Mucosa of rectum (tissue), 2 donors: ENCODE measurements around the gene UNC13D.
A peak's percentile ranks its signal among the peaks of the same experiment; 100 is the strongest.
"Not testable (repeated sequence)": the region's sequence is repeated elsewhere in the genome, so short reads cannot be mapped to it uniquely, and the experiment has no call there.

ENCODE experiments used
- H3K27ac ChIP-seq, 2 donors: one replicate each; pipeline ENCODE4 v1.7.0; 2013; ENCODE audit warnings: inconsistent platforms in 2 of 2, low read depth in 2 of 2, low read length in 2 of 2
- H3K27me3 ChIP-seq, 2 donors: one replicate each; pipeline ENCODE4 v1.7.0; 2013; ENCODE audit warnings: low read length in 2 of 2; ENCODE audit not compliant: control insufficient read depth in 2 of 2, insufficient read depth in 2 of 2
- H3K36me3 ChIP-seq, 2 donors: one replicate each; pipeline ENCODE4 v1.7.0; 2013; ENCODE audit warnings: low read length in 2 of 2; ENCODE audit not compliant: control insufficient read depth in 2 of 2, insufficient read depth in 2 of 2
- H3K4me1 ChIP-seq, 2 donors: one replicate each; pipeline ENCODE4 v1.7.0; 2013; ENCODE audit warnings: low read length in 2 of 2, mild to moderate bottlenecking in 1 of 2; ENCODE audit not compliant: control insufficient read depth in 2 of 2, insufficient read depth in 2 of 2
- H3K4me3 ChIP-seq, 2 donors: one replicate each; pipeline ENCODE4 v1.7.0; 2013; ENCODE audit warnings: low read length in 2 of 2
- H3K9ac ChIP-seq, 2 donors: one replicate each; pipeline ENCODE4 v1.7.0; 2013; ENCODE audit warnings: low read length in 2 of 2, low read depth in 1 of 2, mild to moderate bottlenecking in 1 of 2
- H3K9me3 ChIP-seq, 2 donors: one replicate each; pipeline ENCODE4 v1.7.0; 2013; ENCODE audit warnings: low read length in 2 of 2; ENCODE audit not compliant: control insufficient read depth in 2 of 2
- donor health status: healthy.
- donor health status: Normal muscosa, but diverticular disease.

UNC13D gene

DNA sequence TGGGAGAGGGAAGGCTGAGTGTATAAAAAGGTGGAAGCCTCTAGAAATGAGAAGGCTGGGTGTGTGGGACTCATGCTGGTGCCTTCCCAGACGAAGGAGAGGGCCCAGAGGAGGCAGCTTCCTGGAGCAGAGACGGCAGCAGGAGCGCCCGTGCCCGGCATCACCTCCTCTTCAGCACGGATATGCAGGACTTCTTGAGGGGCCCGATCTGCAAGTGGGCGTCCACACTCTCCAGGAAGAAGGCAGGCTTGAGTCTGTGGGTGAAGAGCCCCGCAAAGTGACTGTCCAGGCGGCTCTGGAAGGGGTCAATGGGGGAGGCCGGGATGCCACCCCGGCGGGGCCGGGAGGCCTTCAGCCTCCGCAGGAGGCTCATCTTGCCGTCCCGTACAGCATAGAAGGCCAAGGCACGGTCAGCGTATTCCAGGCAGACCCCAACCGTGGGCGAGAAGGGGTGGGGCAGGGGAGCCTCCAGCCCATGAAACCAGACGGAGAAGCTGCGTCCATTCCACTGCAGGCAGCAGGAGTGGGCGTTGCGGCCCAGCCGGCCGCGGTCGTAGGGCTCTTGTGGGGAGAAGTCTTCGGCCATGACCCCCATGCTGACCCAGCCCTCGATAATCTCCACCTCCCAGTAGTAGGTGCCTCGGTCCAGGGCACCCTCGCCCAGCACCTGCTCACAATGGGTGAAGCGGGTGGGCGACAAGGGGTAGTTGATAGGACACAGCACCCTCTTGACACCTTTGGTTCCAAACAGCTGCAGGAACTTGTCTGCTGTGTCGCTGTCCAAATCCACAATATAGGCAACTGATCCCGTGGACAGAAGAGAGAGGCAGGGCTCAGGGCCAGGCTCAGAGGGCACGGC lies 30.3 kb upstream of the UNC13D start:
- peaks cover 41 to 46% of the 10 kb centered on the region in 2 donors for H3K4me1 ChIP-seq
- no peak overlapping the region for H3K4me3 ChIP-seq
- no peaks in the 10 kb centered on the region for H3K27me3 ChIP-seq
- H3K9me3 ChIP-seq = no peaks in the 10 kb centered on the region
- no peak overlapping the region for H3K9ac ChIP-seq
- H3K36me3 ChIP-seq = peaks cover 5 to 7% of the 10 kb centered on the region in 2 donors
- peak overlapping the region; percentile 95 to 97 for H3K27ac ChIP-seq

DNA sequence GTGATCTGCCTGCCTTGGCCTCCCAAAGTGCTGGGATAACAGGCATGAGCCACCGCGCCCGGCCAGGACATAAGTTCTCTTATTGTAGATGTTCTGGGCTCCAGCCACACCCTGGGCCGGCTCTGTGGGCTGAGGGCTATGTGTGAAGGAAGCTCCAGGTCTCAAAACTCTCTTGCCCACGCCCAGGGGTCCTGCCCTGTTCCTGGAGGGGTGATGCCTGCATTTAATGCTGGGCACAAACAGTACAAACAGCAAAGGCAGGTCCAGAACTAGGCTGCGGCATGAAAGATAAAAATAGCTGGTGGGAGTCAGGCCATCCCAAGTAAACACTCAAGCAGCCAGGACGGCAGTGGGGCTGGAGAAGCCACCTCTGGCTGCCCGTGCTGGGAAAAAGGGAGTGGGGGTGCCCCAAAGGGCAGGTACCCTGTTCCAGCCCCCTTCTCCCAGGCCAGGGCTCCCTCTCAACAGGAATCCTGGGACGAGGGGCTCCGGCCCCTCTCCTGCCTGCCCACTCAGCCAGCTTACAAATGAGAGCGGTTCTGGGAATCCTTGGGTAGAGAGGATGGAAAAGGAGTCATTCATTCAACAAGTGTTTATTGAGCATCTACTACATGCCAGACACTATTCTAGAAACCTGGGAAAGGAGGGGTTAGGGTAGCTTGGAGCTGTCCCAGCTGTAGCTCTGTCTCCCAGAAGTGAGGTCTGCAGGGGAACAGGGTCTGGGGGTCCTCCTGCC lies 29.6 kb upstream of the UNC13D start:
- Histone ChIP-seq H3K4me1 (peaks cover 42 to 52% of the 10 kb centered on the region in 2 donors), H3K4me3 (no peak overlapping the region), H3K9me3 (no peaks in the 10 kb centered on the region), H3K9ac (peak overlapping the region in 1 of 2 donors; percentile 60), H3K27me3 (no peaks in the 10 kb centered on the region), H3K36me3 (peaks cover 5 to 7% of the 10 kb centered on the region in 2 donors), H3K27ac (peak overlapping the region; percentile 89 to 90)

- Histone ChIP-seq H3K9ac (peak overlapping the region; percentile 56 to 60), H3K9me3 (no peaks in the 10 kb centered on the region), H3K4me1 (peaks cover 42 to 52% of the 10 kb centered on the region in 2 donors), H3K27me3 (no peaks in the 10 kb centered on the region), H3K36me3 (peaks cover 5 to 7% of the 10 kb centered on the region in 2 donors), H3K4me3 (no peak overlapping the region), H3K27ac (peak overlapping the region; percentile 89 to 90)
These were observed 28.5 kb upstream of the UNC13D start for GRCh38 chr17:75872434-75873351.

DNA sequence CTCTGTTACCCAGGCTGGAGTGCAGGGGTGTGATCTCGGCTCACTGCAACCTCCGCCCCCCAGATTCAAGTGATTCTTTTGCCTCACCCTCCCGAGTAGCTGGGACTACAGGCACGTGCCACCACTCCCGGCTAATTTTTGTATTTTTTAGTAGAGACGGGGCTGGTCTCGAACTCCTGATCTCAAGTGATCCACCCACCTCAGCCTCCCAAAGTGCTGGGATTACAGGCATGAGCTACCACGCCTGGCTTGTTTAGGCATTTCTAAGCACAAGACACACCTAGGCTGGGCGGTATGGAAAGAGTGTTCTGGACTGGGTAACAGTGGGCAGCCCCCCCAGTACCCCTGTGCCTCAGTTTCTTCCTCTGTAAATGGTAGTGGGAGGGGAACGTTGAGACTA lies 26.0 kb upstream of the UNC13D start:
- not testable (repeated sequence) for H3K36me3 ChIP-seq, H3K9ac ChIP-seq, H3K4me3 ChIP-seq, H3K9me3 ChIP-seq, H3K27me3 ChIP-seq
- peak overlapping the region; percentile 78 to 79 for H3K27ac ChIP-seq
- H3K4me1 ChIP-seq = peaks cover 20 to 32% of the 10 kb centered on the region in 2 donors

DNA sequence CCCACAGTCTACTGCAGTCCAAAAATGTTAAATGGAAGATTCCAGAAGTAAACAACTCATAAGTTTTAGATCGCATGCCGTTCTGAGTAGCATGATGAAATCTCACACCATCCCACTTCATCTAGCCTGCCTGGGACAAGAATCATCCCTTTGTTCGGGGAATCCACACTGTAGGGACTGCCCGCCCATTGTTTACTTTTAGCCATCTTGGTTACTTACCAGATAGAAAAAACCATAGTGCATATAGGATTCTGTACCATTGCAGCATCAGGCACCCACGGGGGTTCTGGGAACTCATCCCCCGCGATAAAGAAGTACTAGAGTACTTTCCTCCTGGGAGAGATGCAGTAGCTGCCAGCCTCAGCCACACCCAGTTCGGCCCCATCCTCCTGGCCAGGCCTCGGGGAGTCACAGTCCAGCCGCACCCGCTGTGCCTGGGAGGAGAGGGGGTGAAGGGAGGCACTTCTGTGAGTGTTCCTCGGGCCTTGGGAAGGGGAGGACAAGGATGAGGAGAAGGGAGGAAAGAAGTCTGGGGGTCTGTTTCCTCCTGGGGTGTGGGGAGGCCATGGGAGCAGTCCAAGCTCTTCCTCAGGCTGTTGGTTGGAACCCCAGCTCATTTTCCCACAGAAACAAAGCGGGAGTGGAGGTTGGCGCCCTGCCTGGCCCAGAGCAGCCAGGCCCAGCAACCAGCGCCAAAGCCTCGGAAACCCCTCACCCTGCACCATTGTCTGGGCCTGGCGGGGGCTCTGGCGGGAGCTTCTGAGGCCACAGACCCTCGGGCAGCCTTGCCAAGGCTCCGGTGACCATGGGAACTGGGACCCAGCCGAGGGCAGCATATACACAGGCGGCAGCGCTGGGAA lies 25.3 kb upstream of the UNC13D start:
- peak overlapping the region in 1 of 2 donors; percentile 56 for H3K9ac ChIP-seq
- H3K27ac ChIP-seq = peak overlapping the region; percentile 78 to 79
- H3K4me3 ChIP-seq = peak overlapping the region in 1 of 2 donors; percentile 1
- H3K9me3 ChIP-seq = no peaks in the 10 kb centered on the region
- H3K36me3 ChIP-seq = peaks cover 2 to 7% of the 10 kb centered on the region in 2 donors
- no peaks in the 10 kb centered on the region for H3K27me3 ChIP-seq
- peaks cover 22 to 37% of the 10 kb centered on the region in 2 donors for H3K4me1 ChIP-seq

DNA sequence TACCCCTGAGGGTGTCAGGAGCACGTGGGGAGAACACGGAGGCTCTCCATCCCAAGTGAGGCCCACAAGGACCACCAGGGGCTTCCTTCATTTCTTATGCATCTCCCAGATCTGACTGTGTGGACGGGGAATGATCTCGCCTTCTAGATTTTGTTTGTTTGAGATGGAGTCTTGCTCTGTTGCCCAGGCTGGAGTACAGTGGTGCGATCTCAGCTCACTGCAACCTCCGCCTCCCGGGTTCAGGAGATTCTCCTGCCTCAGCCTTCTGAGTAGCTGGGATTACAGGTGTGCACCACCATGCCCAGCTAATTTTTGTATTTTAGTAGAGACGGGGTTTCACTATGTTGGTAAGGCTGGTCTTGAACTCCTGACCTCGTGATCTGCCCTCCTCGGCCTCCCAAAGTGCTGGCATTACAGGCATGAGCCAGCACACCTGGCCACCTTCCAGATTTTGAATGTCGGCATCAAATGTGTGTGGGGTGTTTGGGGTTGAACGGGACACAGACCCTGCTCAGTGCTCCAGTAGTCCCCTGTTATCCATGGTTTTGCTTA lies 24.6 kb upstream of the UNC13D start:
- not testable (repeated sequence) for H3K4me3 ChIP-seq, H3K36me3 ChIP-seq, H3K9ac ChIP-seq, H3K27me3 ChIP-seq, H3K9me3 ChIP-seq
- Histone ChIP-seq H3K27ac (peak overlapping the region; percentile 78 to 79), H3K4me1 (peaks cover 25 to 41% of the 10 kb centered on the region in 2 donors)

- peak overlapping the region; percentile 54 to 59 for H3K27ac ChIP-seq
- H3K36me3 ChIP-seq, H3K9me3 ChIP-seq, H3K9ac ChIP-seq, H3K27me3 ChIP-seq, H3K4me3 ChIP-seq: not testable (repeated sequence)
- peaks cover 8 to 23% of the 10 kb centered on the region in 2 donors for H3K4me1 ChIP-seq
These were observed 21.4 kb upstream of the UNC13D start for GRCh38 chr17:75865404-75866188.

DNA sequence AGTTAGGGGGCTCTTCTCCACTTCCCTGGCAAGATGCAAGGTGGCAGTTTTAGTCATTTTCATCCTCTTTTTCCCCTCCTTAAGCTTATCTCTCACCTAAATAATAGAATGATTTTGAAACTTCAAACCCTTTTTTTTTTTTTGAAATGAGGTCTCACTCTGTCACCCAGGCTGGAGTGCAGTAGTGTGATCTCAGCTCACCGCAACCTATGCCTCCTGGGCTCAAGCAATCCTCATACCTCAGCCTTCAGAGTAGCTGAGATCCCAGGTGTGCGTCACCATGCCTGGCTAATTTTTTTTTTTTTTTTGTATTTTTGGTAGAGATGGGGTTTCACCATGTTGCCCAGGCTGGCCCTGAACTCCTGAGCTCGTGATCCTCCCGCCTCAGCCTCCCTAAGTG lies 20.7 kb upstream of the UNC13D start:
- Histone ChIP-seq H3K4me1 (peaks cover 8 to 22% of the 10 kb centered on the region in 2 donors), H3K27ac (peak overlapping the region; percentile 54 to 59), H3K9ac (peak overlapping the region; percentile 1 to 24)
- H3K9me3 ChIP-seq, H3K4me3 ChIP-seq, H3K36me3 ChIP-seq, H3K27me3 ChIP-seq: not testable (repeated sequence)
